ENCODE results near the gene TDRD9. TPM values are rescaled to one million over a fixed set of nuclear protein-coding genes. Genes with fewer than 3 reads are reported as not detected.

TDRD9 gene
- total and polyA plus RNA-seq, 2 experiments from 2014 or later, result not detected

- peak; percentile 55 for DNase-seq
- in situ Hi-C loops (cut with MboI), result no loop called here
- H2AFZ ChIP-seq, result no peak overlapping the region
These were observed 166.6 kb downstream of the TDRD9 start for GRCh38 chr14:104094709-104095425.

GRCh38 chr14:104095426-104096310, 167.4 kb downstream of the TDRD9 start:
- H3K9me2 ChIP-seq (ENCODE audit: insufficient read depth), result no peaks in the 10 kb centered on the region
- no peaks in the 10 kb centered on the region for H3K36me3 ChIP-seq (ENCODE audit: low read depth)
- no peak overlapping the region for H3K4me2 ChIP-seq (ENCODE audit: unreplicated experiment)
- H3K9ac ChIP-seq, result no peak overlapping the region
- no peak overlapping the region for H3K27ac ChIP-seq
- TF ChIP-seq EZH2phosphoT487 (IDR thresholded peaks at IDR 0.05; ENCODE audit: insufficient read depth, low read depth) (no peak), EZH2 (IDR thresholded peaks at IDR 0.05; ENCODE audit: insufficient read depth, poor library complexity, severe bottlenecking) (no peak)
- in situ Hi-C loops (cut with MboI), result no loop called here
- H3K4me3 ChIP-seq, result no peak overlapping the region
- H3K9me3 ChIP-seq (ENCODE audit: low read depth), result no peaks in the 10 kb centered on the region
- H3F3A ChIP-seq (ENCODE audit: insufficient read depth), result no peaks in the 10 kb centered on the region
- H4K20me1 ChIP-seq (ENCODE audit: insufficient read depth), result no peaks in the 10 kb centered on the region
- H3K27me3 ChIP-seq (replicated peaks; ENCODE audit: insufficient read depth), result no peaks in the 10 kb centered on the region; the same call in 1 of the 2 replicates
- H3K4me1 ChIP-seq (ENCODE audit: insufficient read depth), result no peaks in the 10 kb centered on the region
- 61 to 64% methylated on average over 30 to 31 of the region's 31 CpGs for WGBS, 2 experiments (ENCODE audit: low coverage in 1 of 2, low lambda C conversion rate in 2 of 2, missing lambda C conversion rate in 2 of 2)
- H2AFZ ChIP-seq, result no peak overlapping the region
- no peak for DNase-seq
- no peaks in the 10 kb centered on the region for H3K79me2 ChIP-seq (ENCODE audit: insufficient read depth)

More at GRCh38 chr14:104094709-104095425, 166.6 kb downstream of the TDRD9 start:
- Histone ChIP-seq H3K27ac (no peak overlapping the region), H3K4me1 (ENCODE audit: insufficient read depth) (no peaks in the 10 kb centered on the region), H3K4me2 (ENCODE audit: unreplicated experiment) (no peak overlapping the region), H4K20me1 (ENCODE audit: insufficient read depth) (no peaks in the 10 kb centered on the region), H3K9me2 (ENCODE audit: insufficient read depth) (no peaks in the 10 kb centered on the region), H3F3A (ENCODE audit: insufficient read depth) (no peaks in the 10 kb centered on the region), H3K4me3 (no peak overlapping the region), H3K79me2 (ENCODE audit: insufficient read depth) (no peaks in the 10 kb centered on the region), H3K9me3 (ENCODE audit: low read depth) (no peaks in the 10 kb centered on the region), H3K9ac (no peak overlapping the region), H3K36me3 (ENCODE audit: low read depth) (no peaks in the 10 kb centered on the region), H3K27me3 (replicated peaks; ENCODE audit: insufficient read depth) (no peaks in the 10 kb centered on the region)
- 33% methylated on average over 31 to 32 of the region's 35 CpGs for WGBS, 2 experiments (ENCODE audit: low coverage in 1 of 2, low lambda C conversion rate in 2 of 2, missing lambda C conversion rate in 2 of 2)
- TF ChIP-seq EZH2 (IDR thresholded peaks at IDR 0.05; ENCODE audit: insufficient read depth, poor library complexity, severe bottlenecking) (no peak), EZH2phosphoT487 (IDR thresholded peaks at IDR 0.05; ENCODE audit: insufficient read depth, low read depth) (no peak)

- WGBS, 2 experiments (ENCODE audit: low coverage in 1 of 2, low lambda C conversion rate in 2 of 2, missing lambda C conversion rate in 2 of 2), result 44 to 45% methylated on average over 13 to 14 of the region's 14 CpGs
- in situ Hi-C loops (cut with MboI), result no loop called here
- no peaks in the 10 kb centered on the region for H3K36me3 ChIP-seq (ENCODE audit: low read depth)
These were observed 168.1 kb downstream of the TDRD9 start for GRCh38 chr14:104096318-104096717.

More at GRCh38 chr14:104096318-104096717, 168.1 kb downstream of the TDRD9 start:
- H3K4me2 ChIP-seq (ENCODE audit: unreplicated experiment), result no peak overlapping the region
- H2AFZ ChIP-seq, result no peak overlapping the region
- H3K9ac ChIP-seq, result no peak overlapping the region
- no peaks in the 10 kb centered on the region for H3K9me3 ChIP-seq (ENCODE audit: low read depth)
- H3K9me2 ChIP-seq (ENCODE audit: insufficient read depth), result no peaks in the 10 kb centered on the region
- no peaks in the 10 kb centered on the region for H3F3A ChIP-seq (ENCODE audit: insufficient read depth)
- no peak overlapping the region for H3K27ac ChIP-seq
- no peak for DNase-seq
- H3K4me3 ChIP-seq, result no peak overlapping the region
- H4K20me1 ChIP-seq (ENCODE audit: insufficient read depth), result no peaks in the 10 kb centered on the region
- H3K27me3 ChIP-seq (replicated peaks; ENCODE audit: insufficient read depth), result no peaks in the 10 kb centered on the region; the same call in 1 of the 2 replicates
- TF ChIP-seq EZH2 (IDR thresholded peaks at IDR 0.05; ENCODE audit: insufficient read depth, poor library complexity, severe bottlenecking) (no peak), EZH2phosphoT487 (IDR thresholded peaks at IDR 0.05; ENCODE audit: insufficient read depth, low read depth) (no peak)
- H3K79me2 ChIP-seq (ENCODE audit: insufficient read depth), result no peaks in the 10 kb centered on the region
- no peaks in the 10 kb centered on the region for H3K4me1 ChIP-seq (ENCODE audit: insufficient read depth)
